CD4-positive, alpha-beta T cell treated with Interleukin-4 for 1 hour (primary cell): ENCODE measurements around the gene SAPCD2.
"Not testable (repeated sequence)": the region's sequence is repeated elsewhere in the genome, so short reads cannot be mapped to it uniquely, and the experiment has no call there.

ENCODE experiments used
- DNase-seq, 2 donors: peaks; one replicate each; pipeline ENCODE4 v3.0.0-alpha.2; 2020 to 2022

The SAPCD2 gene

DNA sequence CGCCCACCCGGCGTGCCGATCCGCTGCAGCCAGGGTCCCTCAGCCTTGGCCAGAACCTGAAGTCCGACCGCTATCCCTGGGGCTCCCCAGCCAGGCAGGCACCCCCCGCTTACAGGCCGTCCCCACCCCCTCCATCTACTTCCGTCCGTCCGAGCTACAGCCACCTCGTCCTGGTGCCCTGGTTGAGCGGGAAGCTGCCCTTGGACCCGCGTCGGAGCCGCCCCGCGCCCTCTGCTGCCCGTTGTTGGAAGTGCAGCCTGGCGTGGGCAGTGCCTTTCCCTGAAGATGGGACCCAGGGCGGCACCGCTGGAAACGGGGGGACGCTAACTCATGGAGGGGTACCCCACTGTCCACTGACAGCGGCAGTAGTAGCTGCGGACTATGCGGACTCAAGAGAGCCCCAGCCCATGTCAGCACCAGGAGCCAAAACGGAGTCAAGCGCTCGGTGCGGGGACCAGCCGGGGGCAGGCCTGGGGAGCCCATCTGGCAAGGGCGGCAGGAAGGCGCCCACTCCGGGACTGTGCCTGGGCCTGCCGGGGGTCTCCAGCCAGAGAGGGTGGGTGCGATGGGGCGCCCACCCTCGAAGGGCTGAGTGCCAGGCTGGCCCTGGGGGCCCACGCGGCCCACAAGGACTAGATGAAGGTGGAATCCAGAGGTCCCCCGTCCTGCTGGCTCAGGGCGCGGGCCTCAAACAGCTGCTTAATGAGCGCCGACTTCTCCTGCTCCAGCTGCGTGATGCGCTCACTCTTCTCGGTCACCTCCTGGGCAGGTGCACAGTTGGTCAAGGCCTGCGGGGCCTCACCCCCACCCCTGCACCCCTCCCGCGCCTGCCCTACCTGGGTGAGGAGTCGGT, 6.1 kb downstream of the SAPCD2 start:
- peak; percentile 47 to 59 for DNase-seq

DNA sequence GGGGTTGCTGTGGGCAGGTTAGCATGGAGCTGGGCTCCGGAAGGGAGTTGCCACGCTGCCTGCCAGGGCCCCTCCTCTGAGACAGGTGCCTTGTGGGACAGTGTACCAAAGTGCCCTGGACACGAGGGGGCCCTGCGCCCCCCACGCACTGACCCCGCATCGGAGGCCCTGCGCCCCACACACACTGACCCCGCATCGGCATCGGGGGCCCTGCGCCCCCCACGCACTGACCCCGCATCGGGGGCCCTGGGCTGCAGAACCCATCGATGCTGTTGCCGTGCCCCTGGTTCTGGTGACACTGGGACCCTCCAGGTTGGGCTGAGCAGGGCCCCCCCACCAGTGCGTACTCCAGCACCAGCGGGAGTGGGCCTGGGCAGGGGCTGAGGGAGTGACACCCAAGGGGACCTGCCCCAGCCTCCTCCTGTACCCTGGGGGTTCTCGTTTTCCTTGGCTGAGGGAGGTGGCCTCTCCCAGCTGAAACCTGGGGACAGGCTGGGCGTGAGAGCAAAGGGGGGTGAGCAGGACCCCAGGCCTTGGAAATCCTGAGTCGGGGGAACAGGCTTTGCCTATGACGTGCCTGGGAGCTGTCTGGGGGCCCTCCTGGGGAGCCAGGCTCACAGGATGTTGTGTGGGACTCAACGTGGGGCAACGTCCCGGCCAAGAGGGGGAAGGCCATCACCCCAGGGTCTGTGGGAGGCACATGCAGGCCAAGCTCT, 6.9 kb downstream of the SAPCD2 start:
- no peak for DNase-seq

DNA sequence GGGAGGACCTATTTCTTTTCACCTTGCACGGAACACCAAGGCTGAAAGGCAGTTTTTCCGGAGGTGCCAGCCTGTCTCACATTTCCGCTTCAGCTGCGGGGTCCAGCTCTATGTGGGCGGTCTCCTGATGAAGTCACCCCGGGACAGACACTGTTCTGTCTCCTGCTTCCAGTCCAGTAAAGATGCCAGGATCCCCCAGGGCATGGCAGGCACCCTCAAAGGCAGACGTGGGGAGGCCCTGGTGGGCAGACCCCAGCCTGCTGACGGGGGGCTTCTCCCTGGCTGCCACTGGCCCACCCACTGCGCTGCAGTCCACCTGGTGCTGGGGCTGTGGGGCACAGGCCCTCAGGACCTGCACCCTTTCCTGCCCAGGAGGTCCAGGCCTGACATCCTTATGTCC, 7.6 kb downstream of the SAPCD2 start:
- DNase-seq, result not testable (repeated sequence)

DNA sequence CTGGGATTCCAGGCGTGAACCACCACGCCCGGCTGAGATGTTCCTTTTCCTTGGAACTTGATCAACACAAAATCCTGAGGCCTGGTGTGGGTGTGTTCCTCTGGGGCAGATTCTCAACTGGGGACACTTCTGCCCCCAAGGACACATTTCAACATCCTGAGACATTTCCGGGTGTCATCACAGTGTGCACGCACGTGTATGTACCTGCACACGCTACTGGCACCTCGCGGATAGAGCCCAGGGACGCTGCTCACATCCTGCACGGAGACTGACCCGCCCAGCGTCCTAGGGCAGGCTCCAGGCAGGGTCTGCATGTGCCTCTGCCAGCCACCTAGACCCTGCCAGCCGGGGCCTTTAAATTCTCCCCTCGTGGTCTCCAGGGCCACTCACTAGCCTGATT, 8.0 kb downstream of the SAPCD2 start:
- DNase-seq, result no peak

GRCh38 chr9:137058521-137059234, 11.7 kb downstream of the SAPCD2 start:
- DNase-seq, result no peak

GRCh38 chr9:137057545-137057944, 12.8 kb downstream of the SAPCD2 start:
- DNase-seq, result no peak

GRCh38 chr9:137056739-137057415, 13.5 kb downstream of the SAPCD2 start:
- no peak for DNase-seq

DNA sequence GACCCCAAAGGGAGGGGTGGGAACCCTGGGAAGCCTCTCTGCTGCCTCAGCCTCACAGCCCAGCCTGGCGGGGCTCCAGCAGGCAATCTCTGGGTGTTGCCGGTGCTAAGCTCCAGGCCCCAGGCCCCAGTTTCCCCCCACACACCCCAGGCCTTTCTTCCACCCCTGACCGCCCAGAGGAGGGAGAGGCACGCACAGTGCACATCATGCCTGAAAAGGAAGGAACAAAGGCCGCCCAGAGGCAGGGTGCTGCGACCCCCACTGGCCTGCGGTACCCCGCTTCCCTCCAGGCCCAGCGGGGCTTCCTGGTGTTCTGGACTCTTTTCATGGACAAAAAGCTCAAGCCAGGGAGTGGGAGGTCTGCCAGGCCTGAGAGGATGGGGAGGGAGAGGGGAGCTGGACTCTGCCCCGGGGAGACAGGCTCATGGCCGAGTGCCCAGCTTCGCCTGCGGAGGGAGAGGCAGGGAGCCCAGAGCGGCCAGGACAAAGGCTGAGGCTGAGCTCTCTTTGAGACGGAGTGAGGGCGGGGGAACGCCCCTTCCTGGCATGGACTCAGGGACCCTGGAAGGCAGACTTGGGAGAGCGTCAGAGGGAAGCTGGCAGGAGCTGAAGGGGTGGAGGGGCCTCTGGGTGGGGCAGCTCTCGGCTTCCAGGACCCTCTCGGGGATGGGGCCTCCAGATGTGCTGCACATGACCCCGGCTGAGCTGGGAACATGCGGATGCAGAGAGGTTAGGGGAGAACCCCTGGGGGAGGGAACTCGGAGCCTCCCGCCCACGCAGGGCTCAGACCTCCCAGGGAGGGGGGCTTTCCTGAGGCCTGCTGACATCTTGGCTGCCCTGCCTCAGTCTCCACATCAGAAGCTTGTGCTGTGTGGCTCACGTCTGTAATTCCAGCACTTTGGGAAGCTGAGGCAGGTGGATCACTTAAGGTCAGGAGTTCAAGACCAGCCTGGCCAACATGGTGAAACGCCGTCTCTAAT, 14.7 kb downstream of the SAPCD2 start:
- no peak for DNase-seq

- DNase-seq, result no peak
Observed at GRCh38 chr9:137054932-137055384, 15.4 kb downstream of the SAPCD2 start.

- peak in 1 of 2 donors; percentile 42 for DNase-seq
Observed at GRCh38 chr9:137053944-137054931, 16.1 kb downstream of the SAPCD2 start, which contains the start of gene ENTPD2. Gene ENTPD2, minus strand, starts transcription at chr9:137054061. Its CDS starts 64 bp downstream, at chr9:137053997.

DNA sequence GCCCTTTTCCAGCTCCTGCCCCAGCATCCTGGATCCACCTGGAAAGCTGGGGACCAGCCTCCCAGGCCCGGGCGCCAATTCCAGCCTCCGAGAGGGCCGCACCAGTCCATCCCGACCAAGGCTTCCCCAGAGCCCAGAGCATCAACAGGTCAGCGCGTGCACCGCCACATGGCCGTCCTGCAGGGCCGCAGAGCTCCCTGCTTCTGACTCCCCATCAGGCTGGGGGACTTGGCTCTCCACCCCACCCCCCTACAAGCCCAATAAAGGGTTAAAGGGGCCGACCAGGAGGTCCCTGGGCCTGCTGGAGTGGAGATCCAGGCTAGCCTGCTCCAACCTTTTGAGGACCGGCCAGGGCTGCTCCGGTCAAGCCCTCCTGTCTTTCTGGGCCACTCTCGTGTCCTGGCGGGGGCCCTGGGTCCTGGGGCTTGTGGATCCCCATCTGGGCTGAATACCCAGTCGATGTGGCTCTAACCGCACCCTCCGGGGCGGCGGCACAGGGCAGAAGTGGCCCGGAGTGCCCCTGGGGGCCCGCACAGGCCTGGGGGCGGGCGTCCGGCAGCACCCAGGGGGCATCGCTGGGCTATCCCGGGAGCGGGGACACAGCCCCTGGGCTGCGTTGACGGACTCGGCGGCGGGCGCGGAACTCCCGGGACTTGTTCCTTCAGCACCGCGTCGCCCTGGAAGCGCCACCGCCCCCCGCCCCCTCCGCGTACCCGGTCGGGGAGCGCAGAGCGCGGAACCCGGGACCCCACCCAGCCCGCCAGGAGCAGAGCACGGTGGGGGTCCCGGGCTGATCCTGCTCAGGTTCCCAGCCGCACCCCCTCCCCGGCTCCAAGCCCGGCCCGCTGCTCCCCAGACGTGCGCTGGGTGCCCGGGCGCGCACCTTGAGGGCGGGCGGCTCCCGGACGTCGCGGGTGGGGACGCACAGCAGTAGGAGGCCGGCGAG, 17.1 kb downstream of the SAPCD2 start:
- no peak for DNase-seq

GRCh38 chr9:137052293-137052692, 18.1 kb downstream of the SAPCD2 start:
- DNase-seq, result no peak

- no peak for DNase-seq
Observed at GRCh38 chr9:137051145-137051724, 19.1 kb downstream of the SAPCD2 start.

- no peak for DNase-seq
Observed at GRCh38 chr9:137050570-137050969, 19.8 kb downstream of the SAPCD2 start.

- peak; percentile 49 to 66 for DNase-seq
Observed at GRCh38 chr9:137049544-137050449, 20.6 kb downstream of the SAPCD2 start.

GRCh38 chr9:137048655-137049543, 21.5 kb downstream of the SAPCD2 start:
- DNase-seq, result no peak
